Measurements from ENCODE around the gene P2RY10. TPM values are rescaled to one million over a fixed set of nuclear protein-coding genes. Genes with fewer than 3 reads are reported as not detected.

The P2RY10 gene
- total RNA-seq, 1 experiment from 2014 or later = not detected

Other genes starting within 250 kb of the P2RY10 start
- gene LPAR4, start 197.7 kb upstream of the P2RY10 start, total RNA-seq (2014; rRNA removed; shearing (Covaris generic)) = not detected in 2 replicates
- 0.02 TPM in 1 of 2 replicates, not detected in the other for gene GPR174, start 199.3 kb downstream of the P2RY10 start, total RNA-seq (2014; rRNA removed; shearing (Covaris generic))